Ovary (tissue), 3 donors: ENCODE measurements around the gene CA10.

Source experiments
- EP300 ChIP-seq: sonication (generic); formaldehyde crosslinking; IDR thresholded peaks from one replicate; pipeline ENCODE4 v1.6.1; 2017; ENCODE audit warnings: antibody characterized with exemption
- POLR2A ChIP-seq: fragments of 450-650 bp; IDR thresholded peaks from one replicate; pipeline ENCODE4 v1.6.1; 2017; ENCODE audit warnings: antibody characterized with exemption, mild to moderate bottlenecking, moderate library complexity
- TF ChIP-seq, protein P1 (sequence below), 3 donors: fragments of 450-650 bp in 2 of 3; fragments of 200-600 bp in 1 of 3; IDR thresholded peaks; one replicate each; pipeline versions ENCODE4 v1.5.1 to v1.8.0; 2016 to 2022; ENCODE audit warnings: antibody characterized with exemption in 3 of 3, mild to moderate bottlenecking in 1 of 3
- donor health status: DM: no; HTN: no; CAD: no.

DNA sequence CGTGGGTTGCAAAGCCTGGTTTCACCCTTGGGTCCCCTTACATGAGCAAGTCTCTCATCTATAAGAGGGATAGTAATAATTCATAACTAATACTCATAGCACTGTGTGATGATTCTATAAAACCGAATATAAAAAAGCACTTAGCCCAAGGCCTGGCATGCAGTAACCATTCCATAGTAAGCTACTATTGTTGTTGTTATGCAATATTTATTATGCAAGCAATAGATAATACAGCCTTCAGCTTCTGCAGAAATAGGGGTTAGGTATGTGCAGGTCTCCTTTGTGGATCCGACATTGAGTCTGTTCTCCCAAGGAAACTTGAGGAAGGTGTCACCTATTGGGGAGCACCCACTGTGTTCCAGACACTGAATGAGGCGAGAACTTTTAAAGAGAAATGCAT is 497.1 kb downstream of the CA10 start:
- TF ChIP-seq, protein P1, sequence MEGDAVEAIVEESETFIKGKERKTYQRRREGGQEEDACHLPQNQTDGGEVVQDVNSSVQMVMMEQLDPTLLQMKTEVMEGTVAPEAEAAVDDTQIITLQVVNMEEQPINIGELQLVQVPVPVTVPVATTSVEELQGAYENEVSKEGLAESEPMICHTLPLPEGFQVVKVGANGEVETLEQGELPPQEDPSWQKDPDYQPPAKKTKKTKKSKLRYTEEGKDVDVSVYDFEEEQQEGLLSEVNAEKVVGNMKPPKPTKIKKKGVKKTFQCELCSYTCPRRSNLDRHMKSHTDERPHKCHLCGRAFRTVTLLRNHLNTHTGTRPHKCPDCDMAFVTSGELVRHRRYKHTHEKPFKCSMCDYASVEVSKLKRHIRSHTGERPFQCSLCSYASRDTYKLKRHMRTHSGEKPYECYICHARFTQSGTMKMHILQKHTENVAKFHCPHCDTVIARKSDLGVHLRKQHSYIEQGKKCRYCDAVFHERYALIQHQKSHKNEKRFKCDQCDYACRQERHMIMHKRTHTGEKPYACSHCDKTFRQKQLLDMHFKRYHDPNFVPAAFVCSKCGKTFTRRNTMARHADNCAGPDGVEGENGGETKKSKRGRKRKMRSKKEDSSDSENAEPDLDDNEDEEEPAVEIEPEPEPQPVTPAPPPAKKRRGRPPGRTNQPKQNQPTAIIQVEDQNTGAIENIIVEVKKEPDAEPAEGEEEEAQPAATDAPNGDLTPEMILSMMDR (IDR thresholded peaks at IDR 0.05): no peak
- no peak for TF ChIP-seq POLR2A
- no peak for TF ChIP-seq EP300
